Activated CD8-positive, alpha-beta memory T cell treated with anti-CD3 and anti-CD28 coated beads for 48 hours (primary cell): Measurements from ENCODE around the gene CACNA1A.
"Not testable (repeated sequence)": the region's sequence is repeated elsewhere in the genome, so short reads cannot be mapped to it uniquely, and the experiment has no call there.

Experiments used
- DNase-seq, 3 experiments: peaks; one replicate each; pipeline ENCODE4 v3.0.0-alpha.2; 2020; ENCODE audit warnings: low read depth in 2 of 3, low spot score in 2 of 3

Gene CACNA1A

GRCh38 chr19:13169769-13170168 lies 336.5 kb downstream of the CACNA1A start:
- no peak for DNase-seq

GRCh38 chr19:13166151-13166550 lies 340.1 kb downstream of the CACNA1A start:
- DNase-seq, result not testable (repeated sequence)

GRCh38 chr19:13165162-13165997 lies 340.9 kb downstream of the CACNA1A start:
- DNase-seq, result no peak

DNA sequence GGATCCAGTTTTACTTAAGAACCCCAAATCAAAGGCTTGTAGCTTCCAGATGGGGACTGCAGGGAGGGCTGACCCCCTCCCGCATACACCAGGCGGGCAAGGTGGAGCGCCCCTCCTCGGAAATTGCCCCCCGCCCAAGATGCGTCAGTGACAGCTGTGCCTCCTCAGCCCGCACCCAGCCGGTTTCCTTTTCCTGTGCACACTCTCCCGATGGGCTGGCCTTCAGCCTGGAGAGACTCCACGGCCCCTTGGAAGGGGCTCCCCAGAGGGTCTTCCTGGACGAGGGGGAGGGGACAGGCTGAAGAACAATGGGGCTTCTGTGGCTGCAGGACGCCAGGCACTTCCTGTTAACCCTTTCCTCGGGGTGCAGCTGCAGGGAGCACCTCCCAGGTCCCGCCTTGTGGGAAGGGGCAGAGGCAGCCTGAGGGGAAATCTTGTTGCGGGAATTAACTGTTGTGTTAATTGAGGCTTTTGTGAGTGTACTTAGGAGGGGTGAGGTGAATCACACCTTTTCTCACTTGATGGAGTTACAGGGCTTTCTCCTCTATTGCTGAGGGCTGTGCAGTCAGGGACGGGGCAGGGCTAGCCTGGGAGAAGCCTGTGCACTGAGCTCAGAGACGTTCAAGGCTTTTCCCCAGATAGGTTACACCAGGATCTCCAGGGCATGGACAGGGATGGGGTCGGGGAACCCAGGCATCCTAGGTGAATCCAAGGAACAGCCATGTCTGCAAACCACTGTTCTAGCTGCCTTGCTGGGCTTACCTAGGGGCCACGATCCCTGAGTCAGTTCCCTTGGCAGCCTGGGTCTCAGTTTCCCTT lies 341.7 kb downstream of the CACNA1A start:
- DNase-seq, result no peak

GRCh38 chr19:13163609-13164342 lies 342.5 kb downstream of the CACNA1A start:
- peak in 1 of 3 experiments; percentile 32 for DNase-seq

DNA sequence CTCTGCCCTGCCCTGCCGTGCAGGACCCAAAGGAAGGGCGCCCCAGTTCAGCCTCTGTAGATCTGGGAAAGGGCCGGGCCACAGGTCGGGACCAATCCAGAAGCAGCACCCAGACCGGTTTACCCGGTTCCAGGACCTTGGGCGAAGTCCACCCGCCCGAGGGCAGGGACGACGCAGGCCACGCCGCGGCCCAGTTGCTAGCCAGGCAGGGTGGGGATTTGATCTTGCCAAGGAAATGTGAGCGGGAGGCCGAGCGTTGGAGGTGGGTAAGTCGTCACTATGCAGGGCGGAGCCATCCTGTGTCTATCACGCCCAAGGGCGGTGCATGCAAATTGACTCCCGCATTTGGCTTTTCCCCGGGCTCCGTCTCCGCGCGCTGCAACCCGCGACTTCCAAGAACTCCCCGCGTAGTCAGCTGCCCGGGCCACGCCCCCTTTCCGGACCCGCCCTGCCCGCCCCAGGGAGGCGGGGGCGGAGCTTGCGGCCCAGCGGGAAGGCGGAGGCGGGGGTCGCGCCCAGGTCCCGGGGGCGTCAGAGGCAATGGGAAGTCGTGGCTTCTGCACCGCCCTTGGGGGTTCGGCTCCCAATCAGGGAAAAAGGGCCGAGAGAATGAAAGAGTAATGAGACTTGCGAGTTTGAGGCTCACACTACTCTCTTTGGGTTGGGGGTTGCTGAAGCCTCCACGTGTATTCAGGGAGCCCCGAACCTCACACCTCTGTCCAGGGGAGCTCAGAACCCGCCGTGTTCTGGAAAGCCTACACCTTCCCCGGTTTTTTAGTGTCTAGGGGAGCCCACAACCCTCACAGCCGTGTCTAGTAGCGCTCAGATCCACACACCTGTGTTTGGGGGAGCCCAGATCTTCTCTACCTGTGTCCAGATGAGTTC lies 343.3 kb downstream of the CACNA1A start:
- DNase-seq, result peak; percentile 66 to 81 (median 81)

DNA sequence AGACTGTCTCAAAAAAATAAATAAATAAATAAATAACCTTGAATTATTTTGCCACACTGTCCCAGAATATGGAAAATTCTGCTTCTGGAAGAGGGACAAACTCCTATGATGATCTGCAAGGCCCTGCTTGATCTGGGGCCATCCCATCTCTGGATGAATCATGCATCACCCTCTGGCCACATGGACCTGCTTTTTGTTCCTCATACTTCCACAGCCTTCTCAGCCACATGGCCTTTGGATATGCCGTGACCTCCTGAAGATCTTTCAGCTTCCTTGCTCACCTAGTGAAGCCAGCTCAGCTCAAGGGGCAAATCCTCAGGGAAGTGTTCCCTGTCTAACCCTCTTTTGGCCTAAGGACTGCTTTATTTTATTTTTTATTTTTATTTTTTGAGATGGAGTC lies 345.7 kb downstream of the CACNA1A start:
- no peak for DNase-seq

DNA sequence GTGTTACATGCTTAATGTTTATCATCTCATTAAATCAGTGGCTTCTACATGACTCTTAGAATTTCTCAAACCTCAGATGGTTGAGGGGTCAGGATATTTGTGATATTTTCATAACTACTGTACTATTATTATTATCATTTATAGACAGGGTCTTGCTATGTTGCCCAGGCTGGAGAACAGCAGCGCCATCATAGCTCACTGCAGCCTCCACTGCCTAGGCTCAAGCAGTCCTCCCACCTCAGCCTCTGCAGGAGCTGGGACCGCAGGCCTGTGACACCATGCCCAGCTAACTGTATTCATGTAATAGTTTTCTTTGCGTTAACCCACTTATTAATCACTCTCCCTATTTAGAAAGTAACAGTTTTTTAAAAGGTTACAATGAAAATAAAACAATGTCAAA lies 346.6 kb downstream of the CACNA1A start:
- DNase-seq, result no peak
